ENCODE data around the gene SORCS2. TPM values are rescaled to one million over a fixed set of nuclear protein-coding genes. Genes with fewer than 3 reads are reported as not detected.
A peak's percentile ranks its signal among the peaks of the same experiment; 100 is the strongest.

SORCS2 gene
- total and polyA plus RNA-seq, 12 donors = 0.67 to 15.5 (median 1.3) TPM

- H3K36me3 ChIP-seq (replicated peaks in 1 of 2) = no peaks in the 10 kb centered on the region
- TF ChIP-seq CTCF (IDR thresholded peaks at IDR 0.05) (no peak), POLR2A (IDR thresholded peaks at IDR 0.05) (no peak)
- no peaks in the 10 kb centered on the region for H3K4me1 ChIP-seq (replicated peaks in 1 of 2)
- WGBS, 4 donors = 81 to 94% (median 88%) methylated on average over 10 of the region's 10 CpGs
- no peaks in the 10 kb centered on the region for H3K9me3 ChIP-seq (replicated peaks in 1 of 3)
- no peaks in the 10 kb centered on the region for H3K27me3 ChIP-seq
- DNase-seq = no peak
- H3K4me3 ChIP-seq = no peak overlapping the region
- no peak overlapping the region for H3K27ac ChIP-seq
- intact Hi-C loops (cut with DNase I) = no loop called here
These were observed 6.8 kb upstream of the SORCS2 start for GRCh38 chr4:7185487-7186030.

- no peaks in the 10 kb centered on the region for H3K36me3 ChIP-seq (replicated peaks in 1 of 2)
- TF ChIP-seq POLR2A (IDR thresholded peaks at IDR 0.05) (no peak), CTCF (IDR thresholded peaks at IDR 0.05) (peak in 1 of 6 experiments; percentile 6)
- H3K9me3 ChIP-seq (replicated peaks in 1 of 3) = no peaks in the 10 kb centered on the region
- H3K27me3 ChIP-seq = no peaks in the 10 kb centered on the region
- no peak for DNase-seq
- 38 to 68% (median 54%) methylated on average over 3 to 9 of the region's 9 CpGs for WGBS, 4 donors
- H3K4me3 ChIP-seq = no peak overlapping the region
- intact Hi-C loops (cut with DNase I) = no loop called here
- no peaks in the 10 kb centered on the region for H3K4me1 ChIP-seq (replicated peaks in 1 of 2)
- H3K27ac ChIP-seq = no peak overlapping the region
These were observed 6.3 kb upstream of the SORCS2 start for GRCh38 chr4:7186031-7186430.

- intact Hi-C loops (cut with DNase I) = no loop called here
- H3K27me3 ChIP-seq = peaks cover 5% of the 10 kb centered on the region
These were observed 5.7 kb upstream of the SORCS2 start for GRCh38 chr4:7186516-7187167.

GRCh38 chr4:7187168-7187535, 5.2 kb upstream of the SORCS2 start:
- intact Hi-C loops (cut with DNase I) = no loop called here
- no peak overlapping the region for H3K4me3 ChIP-seq
- TF ChIP-seq CTCF (IDR thresholded peaks at IDR 0.05) = no peak
- TF ChIP-seq POLR2A (IDR thresholded peaks at IDR 0.05) = no peak
- no peaks in the 10 kb centered on the region for H3K36me3 ChIP-seq (replicated peaks in 1 of 2)
- H3K27ac ChIP-seq = no peak overlapping the region
- no peaks in the 10 kb centered on the region for H3K4me1 ChIP-seq (replicated peaks in 1 of 2)
- peaks cover 5% of the 10 kb centered on the region for H3K27me3 ChIP-seq
- no peak for DNase-seq
- WGBS, 4 donors = 64 to 80% (median 73%) methylated on average over 7 of the region's 7 CpGs
- H3K9me3 ChIP-seq (replicated peaks in 1 of 3) = no peaks in the 10 kb centered on the region

More at GRCh38 chr4:7186516-7187167, 5.7 kb upstream of the SORCS2 start:
- 70 to 77% (median 75%) methylated on average over 14 to 15 of the region's 15 CpGs for WGBS, 4 donors
- Histone ChIP-seq H3K4me1 (replicated peaks in 1 of 2) (no peaks in the 10 kb centered on the region), H3K4me3 (no peak overlapping the region), H3K36me3 (replicated peaks in 1 of 2) (no peaks in the 10 kb centered on the region), H3K9me3 (replicated peaks in 1 of 3) (no peaks in the 10 kb centered on the region), H3K27ac (no peak overlapping the region)
- DNase-seq = no peak
- TF ChIP-seq POLR2A (IDR thresholded peaks at IDR 0.05) (no peak), CTCF (IDR thresholded peaks at IDR 0.05) (no peak)
